Adipose tissue (tissue), 3 donors: ENCODE data around the gene DIDO1. TPM values are rescaled to one million over a fixed set of nuclear protein-coding genes. Genes with fewer than 3 reads are reported as not detected.

Experiments used
- H3K27ac ChIP-seq: one replicate; pipeline ENCODE4 v1.5.1; 2013; ENCODE audit warnings: low read depth, low read length
- WGBS, 3 donors: extraction: QIAGEN DNeasy Blood & Tissue Kit; methylation state at CpG; one replicate each; pipeline ENCODE4 v1.1.7; 2013; 5-methylcytosine and 5-hydroxymethylcytosine counted together
- polyA plus RNA-seq, 3 donors: library from polyadenylated mRNA; stranded (reverse); fragments of 200-250 nt; gene quantifications; one replicate each; pipeline ENCODE4 v1.2.3, GENCODE V29; 2013
- donor health status: healthy with polysubstance abuse.
- donor health status: Bipolar disorder and iron deficiency.
- donor health status: healthy.

Gene DIDO1
- polyA plus RNA-seq, 3 donors = 12.3 to 27.6 (median 17.4) TPM

DNA sequence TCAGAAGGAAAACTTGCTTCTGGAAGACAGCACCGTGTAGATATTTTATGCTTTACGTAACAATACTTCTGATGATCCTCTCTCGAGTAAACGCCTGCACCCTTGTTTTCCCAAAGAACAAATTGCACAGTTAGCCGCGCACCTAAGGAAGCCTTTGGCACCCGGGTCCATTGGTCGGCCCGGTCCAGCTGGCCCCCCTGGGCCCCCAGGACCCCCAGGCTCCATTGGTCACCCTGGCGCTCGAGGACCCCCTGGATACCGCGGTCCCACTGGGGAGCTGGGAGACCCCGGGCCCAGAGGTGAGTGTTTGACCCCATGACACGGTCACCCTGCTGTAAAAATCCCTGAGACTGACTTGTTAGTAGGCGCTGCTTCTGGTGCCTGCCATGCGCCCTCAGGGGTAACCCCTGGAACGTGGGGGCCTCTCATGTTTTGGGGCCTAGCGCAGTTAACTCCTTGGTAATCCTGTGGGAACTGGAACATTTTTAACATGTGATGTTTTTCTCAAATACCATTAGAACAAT is 89.3 kb downstream of the DIDO1 start:
- WGBS, 3 donors = 87 to 91% (median 90%) methylated on average over 19 of the region's 19 CpGs
- H3K27ac ChIP-seq = no peak overlapping the region

DNA sequence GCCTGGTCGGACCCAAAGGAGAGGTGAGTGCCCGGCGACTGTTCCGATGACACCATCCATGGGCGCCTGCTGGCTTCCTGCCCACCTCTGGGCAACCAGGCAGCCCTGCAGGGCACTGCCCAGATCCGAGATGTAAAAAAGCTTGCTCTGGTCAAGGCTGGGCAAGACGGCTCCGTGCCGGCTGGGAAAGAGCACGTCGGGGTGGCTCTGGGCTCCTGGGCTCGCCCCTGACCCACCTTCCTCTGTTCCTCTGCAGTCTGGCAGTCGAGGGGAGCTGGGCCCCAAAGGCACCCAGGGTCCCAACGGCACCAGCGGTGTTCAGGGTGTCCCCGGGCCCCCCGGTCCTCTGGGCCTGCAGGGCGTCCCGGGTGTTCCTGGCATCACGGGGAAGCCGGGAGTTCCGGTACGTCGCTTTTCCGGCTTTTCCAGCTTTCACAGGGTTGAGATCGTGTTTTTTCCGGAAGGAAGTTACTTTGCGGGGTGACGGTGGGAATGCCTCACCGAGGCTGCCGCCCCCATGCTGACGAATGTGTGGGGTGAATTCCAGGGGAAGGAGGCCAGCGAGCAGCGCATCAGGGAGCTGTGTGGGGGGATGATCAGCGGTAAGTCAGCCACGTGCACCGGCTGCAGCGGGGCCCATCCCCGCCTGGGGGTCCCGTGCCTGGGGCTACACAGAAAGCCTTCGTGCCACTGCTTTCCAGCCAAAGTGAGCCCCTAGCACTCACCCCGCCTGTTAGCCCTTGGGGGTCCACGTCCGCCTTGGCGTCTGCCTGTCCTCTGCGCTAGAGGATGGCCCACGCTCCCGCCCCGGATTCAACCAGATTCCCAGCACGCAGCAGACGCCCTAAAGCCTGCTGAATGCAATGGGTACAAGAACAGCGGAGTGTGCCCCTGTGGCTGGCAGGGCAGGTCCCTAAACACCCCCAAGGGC is 90.1 kb downstream of the DIDO1 start:
- H3K27ac ChIP-seq = no peak overlapping the region
- WGBS, 3 donors = 66 to 77% (median 76%) methylated on average over 43 to 52 of the region's 52 CpGs

DNA sequence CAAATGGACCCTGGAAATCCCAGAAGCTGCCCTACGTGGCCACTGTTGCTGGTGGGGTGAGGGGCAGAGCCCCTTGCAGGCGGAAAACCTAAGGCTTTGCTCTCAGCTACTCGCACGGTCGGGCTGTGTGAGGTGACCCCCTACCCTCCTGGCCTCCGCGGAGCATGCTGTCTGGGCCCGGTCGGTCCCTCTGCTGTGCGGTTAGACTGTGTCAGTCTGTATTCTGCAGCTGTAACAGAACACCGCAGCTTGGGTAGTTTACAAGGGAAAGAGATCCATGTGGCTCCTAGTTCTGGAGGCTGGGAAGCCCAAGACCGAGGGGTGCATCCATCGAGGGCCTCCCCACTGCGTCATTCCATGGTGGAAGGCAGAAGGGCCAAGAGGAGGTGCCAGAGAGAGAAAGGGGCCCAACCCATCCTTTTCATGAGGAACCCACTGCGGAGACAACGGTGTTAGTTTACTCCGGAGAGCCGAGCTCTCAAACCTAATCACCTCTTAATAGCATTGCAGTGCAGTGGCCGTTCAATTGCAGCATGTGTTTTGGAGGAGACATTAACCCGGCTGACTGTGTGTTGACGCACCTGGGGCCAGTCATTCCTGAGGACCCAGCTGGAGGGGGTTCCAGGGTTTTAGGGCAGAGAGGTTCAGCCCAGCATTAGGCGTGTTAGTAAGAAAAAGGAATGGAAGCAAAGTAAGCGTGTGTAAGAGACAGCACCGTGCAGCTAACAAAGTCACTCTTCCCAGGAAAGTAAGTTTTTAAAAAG is 91.2 kb downstream of the DIDO1 start:
- WGBS, 3 donors = 76 to 88% (median 88%) methylated on average over 24 of the region's 24 CpGs
- H3K27ac ChIP-seq = no peak overlapping the region

DNA sequence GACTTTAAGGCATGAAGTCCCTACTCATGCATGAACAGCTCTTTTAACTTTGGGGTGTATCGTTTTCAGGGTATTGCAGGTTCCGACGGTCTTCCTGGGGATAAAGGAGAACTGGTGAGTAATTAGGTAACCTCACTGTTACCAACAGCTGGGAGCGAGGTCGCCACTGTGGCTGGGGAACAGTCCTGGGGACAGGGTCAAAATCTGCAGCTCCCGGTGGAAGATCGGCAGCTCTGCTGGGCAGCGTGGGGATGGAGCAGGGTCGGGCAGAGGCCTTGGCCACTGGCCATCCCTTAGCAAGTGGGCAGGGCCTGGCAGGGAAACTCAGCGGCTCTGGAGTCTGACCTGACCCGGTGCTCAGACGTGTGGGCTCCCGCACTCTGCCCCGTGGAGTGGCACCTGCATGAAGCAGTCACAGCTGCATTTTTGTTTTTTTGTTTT is 93.3 kb downstream of the DIDO1 start:
- 31 to 42% (median 38%) methylated on average over 14 of the region's 14 CpGs for WGBS, 3 donors
- H3K27ac ChIP-seq = no peak overlapping the region

DNA sequence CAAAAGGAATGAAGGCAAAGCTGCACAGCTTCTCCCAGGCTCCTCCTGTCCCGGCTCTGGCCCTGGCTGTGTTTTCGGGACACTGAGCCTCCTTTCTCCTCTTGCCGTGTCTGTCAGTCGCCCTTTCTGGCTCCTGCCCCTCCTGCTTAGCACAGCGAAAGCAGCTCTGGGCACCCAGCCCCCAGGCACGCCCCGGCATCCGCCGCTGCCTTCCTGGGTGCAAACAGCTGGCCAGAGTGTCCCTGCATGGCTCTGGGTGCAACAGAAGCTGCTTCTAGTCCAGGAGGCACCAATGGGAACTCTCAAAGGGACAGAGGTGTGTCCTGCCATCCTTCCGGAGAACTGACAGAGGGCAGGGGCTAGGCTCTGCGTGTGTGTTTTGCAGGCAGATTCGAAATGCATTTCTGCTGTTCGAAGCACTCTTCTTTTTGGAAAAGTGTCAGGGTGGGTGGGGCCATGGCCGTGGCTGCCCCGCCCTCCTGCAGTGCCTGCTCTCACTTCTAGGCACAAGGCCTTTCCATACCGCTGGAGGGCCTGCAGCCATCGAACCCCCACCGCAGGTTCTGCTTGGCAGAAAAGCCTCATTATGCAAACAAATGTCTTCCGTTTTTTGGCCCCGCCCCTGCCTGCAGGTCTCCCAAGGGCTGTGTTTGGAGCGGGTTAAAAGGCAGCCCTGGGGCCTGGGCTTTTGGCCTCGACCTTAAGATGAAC is 93.9 kb downstream of the DIDO1 start:
- H3K27ac ChIP-seq = no peak overlapping the region
- 26 to 42% (median 29%) methylated on average over 21 to 22 of the region's 22 CpGs for WGBS, 3 donors

DNA sequence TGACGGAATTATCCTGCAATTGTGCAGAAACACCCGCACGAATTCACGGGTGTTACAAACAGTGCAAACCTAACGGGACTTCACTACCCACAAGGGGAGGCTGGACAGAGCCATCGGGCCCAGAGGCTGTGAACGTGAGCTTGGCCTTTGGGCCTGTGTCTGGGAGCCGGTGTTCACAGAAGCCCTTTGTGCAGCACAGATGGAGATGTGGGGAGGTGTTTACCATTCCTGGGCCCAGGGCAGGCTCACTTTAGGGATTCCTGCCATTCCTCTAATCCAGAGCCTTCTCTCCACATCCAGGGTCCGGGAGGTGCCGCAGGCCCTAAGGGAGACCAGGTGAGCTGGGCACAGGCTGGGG is 94.5 kb downstream of the DIDO1 start:
- H3K27ac ChIP-seq = no peak overlapping the region
- 66 to 76% (median 75%) methylated on average over 10 of the region's 10 CpGs for WGBS, 3 donors

DNA sequence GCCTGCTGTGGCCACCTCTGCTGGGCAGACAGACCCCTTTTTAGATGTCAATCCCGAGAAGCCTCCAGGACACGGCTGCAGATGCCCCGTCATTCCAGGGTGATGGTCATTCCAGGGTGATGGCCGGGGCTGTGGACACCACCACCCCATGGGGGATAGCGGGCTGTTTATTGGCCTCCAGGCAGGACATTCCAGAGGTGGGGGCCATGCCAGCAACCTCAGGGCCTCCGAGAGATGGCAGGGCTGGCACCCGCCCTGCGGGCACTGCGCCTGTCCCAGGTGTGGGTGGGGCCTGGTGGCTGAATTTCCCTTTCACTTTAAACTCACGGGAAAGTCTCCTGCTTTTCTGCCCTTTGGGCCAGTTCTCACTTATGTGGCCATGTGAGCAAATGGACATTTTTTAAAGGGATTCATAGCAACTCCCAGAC is 94.9 kb downstream of the DIDO1 start:
- H3K27ac ChIP-seq = no peak overlapping the region
- WGBS, 3 donors = 76 to 88% (median 77%) methylated on average over 10 of the region's 10 CpGs

DNA sequence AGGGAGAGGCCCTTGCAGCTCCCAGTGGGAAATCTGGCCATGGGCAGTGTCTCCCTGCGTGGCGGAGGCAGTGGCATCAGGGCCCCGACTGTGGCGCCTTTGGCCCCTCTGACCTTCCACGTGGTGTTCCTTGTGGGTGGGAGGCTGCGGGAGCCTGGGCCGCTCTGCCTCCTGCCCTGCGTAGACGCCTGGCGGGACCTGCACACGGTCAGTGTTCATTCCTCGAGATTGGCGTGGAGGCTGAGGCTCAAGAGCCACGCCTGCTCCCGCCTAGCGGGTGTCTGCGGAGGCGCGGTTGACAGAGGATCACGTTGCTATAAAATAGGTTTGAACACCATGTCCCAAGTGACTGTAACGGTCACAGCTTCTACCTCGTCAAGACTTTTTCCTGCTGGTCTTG is 95.5 kb downstream of the DIDO1 start:
- no peak overlapping the region for H3K27ac ChIP-seq

DNA sequence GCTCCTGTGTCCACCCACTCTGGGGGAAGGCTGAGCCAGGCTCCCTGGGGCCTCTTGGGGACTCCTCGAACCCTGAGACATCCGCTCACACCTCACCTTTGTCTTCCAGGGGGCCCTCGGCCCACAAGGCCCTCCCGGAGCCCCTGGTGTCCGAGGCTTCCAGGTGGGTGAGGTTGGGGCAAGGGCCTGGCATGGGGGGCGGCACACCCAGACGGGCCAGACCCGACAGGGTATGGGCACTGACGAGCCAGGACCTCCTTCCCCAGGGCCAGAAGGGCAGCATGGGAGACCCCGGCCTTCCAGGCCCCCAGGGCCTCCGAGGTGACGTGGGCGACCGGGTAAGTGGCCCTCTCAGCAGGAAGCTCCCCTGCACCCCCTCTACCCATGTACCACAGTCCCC is 96.1 kb downstream of the DIDO1 start:
- WGBS, 3 donors = 92 to 94% (median 93%) methylated on average over 12 to 14 of the region's 14 CpGs
- no peak overlapping the region for H3K27ac ChIP-seq

More for the DNA sequence above, 95.5 kb downstream of the DIDO1 start:
- WGBS, 3 donors = 76 to 93% (median 87%) methylated on average over 22 of the region's 22 CpGs

DNA sequence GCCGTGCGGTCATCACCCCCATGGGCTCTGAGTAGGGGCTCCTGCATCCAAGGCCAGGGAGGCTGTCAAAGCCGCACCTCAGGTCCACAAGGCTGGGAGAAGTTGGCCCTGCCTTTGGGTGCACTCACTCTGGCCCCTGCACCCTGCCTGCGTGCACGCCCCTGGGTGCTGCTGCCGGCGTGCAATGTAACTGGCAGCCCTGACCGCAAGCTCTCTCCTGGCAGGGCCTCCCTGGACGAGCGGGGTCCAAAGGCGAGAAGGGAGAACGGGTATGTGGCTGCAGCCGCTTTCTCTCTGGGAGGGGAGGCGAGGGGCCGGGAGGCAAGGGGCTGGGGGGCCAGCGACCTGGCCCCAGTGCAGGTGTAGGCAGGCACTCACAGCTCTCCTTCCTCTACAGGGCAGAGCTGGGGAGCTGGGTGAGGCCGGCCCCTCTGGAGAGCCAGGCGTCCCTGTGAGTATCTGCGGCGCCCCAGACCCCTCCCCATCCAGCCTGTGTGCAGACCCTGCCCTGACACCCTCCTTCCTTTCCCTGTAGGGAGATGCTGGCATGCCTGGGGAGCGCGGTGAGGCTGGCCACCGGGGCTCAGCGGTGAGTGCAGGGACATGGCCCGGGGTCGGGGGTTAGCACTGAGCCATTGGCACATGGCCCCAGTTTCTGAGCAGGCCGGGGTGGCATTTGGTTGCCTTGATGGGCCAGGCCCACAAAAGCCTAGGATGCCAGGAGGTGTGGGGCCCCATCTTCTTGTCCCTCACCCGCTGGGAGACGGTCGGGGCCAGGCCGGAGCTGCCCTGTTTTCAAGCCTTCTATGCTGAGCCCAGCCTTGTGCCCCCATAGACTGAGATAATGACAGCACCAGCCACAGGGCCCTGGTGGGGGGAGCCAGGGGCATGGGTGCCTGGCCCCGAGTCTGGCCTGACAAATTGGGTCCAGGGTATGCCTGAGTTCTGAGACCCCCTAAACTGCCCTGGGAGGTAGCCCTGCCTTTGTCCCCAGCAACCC is 96.8 kb downstream of the DIDO1 start:
- 93 to 95% (median 95%) methylated on average over 26 to 32 of the region's 32 CpGs for WGBS, 3 donors
- no peak overlapping the region for H3K27ac ChIP-seq

DNA sequence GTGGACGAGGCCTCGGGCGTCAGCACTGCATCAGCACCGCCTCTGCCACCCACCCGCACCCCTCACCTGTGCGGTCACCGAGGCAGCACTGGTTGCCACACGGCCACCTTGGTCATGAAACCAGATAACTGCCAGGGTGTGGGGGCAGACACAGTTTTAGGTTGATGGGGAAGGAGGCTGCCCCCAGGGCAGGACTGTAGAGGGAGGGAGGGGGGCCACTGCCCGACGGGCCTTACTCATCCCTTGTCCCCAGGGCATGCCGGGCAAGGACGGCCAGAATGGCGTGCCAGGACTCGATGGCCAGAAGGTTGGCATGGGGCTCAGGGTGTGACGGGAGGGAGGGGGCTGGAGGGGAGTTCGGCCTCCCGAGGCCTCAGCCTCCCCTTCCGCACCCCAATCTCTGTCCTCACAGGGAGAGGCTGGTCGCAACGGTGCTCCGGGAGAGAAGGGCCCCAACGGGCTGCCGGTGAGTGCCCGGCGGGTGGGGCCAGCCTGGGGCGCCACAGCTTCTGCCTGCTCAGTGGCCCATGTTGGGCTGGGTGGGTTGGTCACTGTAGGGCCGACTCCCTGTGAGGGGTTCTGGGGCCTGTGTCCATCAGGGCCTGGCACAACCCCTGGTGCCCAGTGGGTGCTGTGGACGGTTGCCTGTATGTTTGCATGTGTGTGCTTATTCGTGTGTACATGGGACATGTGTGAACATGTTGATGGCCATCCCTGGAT is 97.6 kb downstream of the DIDO1 start:
- 84 to 89% (median 87%) methylated on average over 22 to 29 of the region's 29 CpGs for WGBS, 3 donors
- no peak overlapping the region for H3K27ac ChIP-seq

DNA sequence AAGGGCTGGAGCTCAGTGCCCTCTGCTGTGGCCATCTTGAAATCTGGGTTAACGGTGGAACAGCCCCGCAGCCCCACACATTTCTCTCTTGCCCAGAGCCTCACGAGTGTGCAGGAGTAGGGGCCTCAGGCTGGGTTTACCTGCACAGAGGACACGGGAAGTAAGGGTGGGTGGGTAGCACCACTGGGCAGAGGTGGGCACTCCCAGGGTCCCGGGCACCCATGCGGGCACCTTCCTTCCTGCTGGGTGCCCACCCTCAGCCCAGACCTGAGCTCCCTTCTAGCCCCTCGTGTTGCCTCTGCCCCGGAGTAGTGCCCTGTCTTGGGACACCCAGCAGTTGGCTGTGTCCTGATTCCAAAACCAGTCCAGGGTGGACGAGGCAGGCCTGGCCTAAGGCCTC is 98.3 kb downstream of the DIDO1 start:
- no peak overlapping the region for H3K27ac ChIP-seq
- WGBS, 3 donors = 87 to 94% (median 91%) methylated on average over 9 of the region's 9 CpGs

Other genes with a start within 250 kb of the DIDO1 start
- gene NTSR1, start 217.7 kb downstream of the DIDO1 start, polyA plus RNA-seq = under 1 TPM in 2 of 3 donors, not detected in 1; 0.05 to 0.15 TPM
- 1 to 10 TPM; 4.2 to 8.8 (median 5.7) TPM for gene MRGBP, start 130.0 kb downstream of the DIDO1 start, polyA plus RNA-seq
- 10 to 100 TPM; 27.3 to 41.6 (median 32.9) TPM for gene OGFR, start 121.7 kb downstream of the DIDO1 start, polyA plus RNA-seq
- 1 to 10 TPM; 2.9 to 8.1 (median 5.1) TPM for gene COL9A3, start 109.5 kb downstream of the DIDO1 start, polyA plus RNA-seq
- 1 to 10 TPM; 2.2 to 8.4 (median 5.1) TPM for gene TCFL5, start 64.7 kb downstream of the DIDO1 start, polyA plus RNA-seq
- gene GID8, start 11.6 kb upstream of the DIDO1 start, polyA plus RNA-seq = 10 to 100 TPM; 11.5 to 12.6 (median 12.5) TPM
- 1 to 10 TPM; 2.0 to 4.8 (median 3.7) TPM for gene SLC17A9, start 26.2 kb upstream of the DIDO1 start, polyA plus RNA-seq
- not detected for gene BHLHE23, start 80.5 kb upstream of the DIDO1 start, polyA plus RNA-seq